ENCODE data around the gene VANGL1. TPM values are rescaled to one million over a fixed set of nuclear protein-coding genes. Genes with fewer than 3 reads are reported as not detected.

VANGL1 gene
- total RNA-seq, 1 experiment from 2014 or later, result 10.5 TPM

GRCh38 chr1:115652236-115652788 is 10.5 kb downstream of the VANGL1 start:
- DNase-seq (ENCODE audit: unreplicated experiment), result no peak
- BruUV-seq (replicated peaks), result no TSS peak
- intact Hi-C loops (cut with micrococcal nuclease), result no loop called here
- Mint-ChIP-seq H3K4me1 (ENCODE audit: insufficient read depth, unreplicated experiment) (peaks cover 6% of the 10 kb centered on the region), H3K9me3 (ENCODE audit: unreplicated experiment) (no peaks in the 10 kb centered on the region), H3K27me3 (ENCODE audit: insufficient read depth, unreplicated experiment) (no peaks in the 10 kb centered on the region), H3K36me3 (ENCODE audit: insufficient read depth, unreplicated experiment) (peaks cover 27% of the 10 kb centered on the region), H3K27ac (ENCODE audit: low read depth, unreplicated experiment) (no peak overlapping the region), H3K4me3 (ENCODE audit: unreplicated experiment) (no peak overlapping the region)
- CTCF ChIA-PET, result interaction anchor here (0.6 to 1.2 kb wide), 2 partner anchors 16 to 44 kb away, joined by 3 read pairs; no protein-coding TSS in a partner anchor
- POLR2A ChIA-PET, result interaction anchor here (0.8 kb wide), 1 partner anchor 11 kb away, joined by 3 read pairs; the partner anchor contains the start of gene VANGL1
- TF ChIP-seq CTCF (IDR thresholded peaks at IDR 0.05; ENCODE audit: unreplicated experiment), result no peak

- POLR2A ChIA-PET, result interaction anchor here (0.6 kb wide), 1 partner anchor 78 kb away, joined by 3 read pairs; no protein-coding TSS in a partner anchor
- no peak overlapping the region for H3K4me3 Mint-ChIP-seq (ENCODE audit: unreplicated experiment)
- TF ChIP-seq CTCF (IDR thresholded peaks at IDR 0.05; ENCODE audit: unreplicated experiment), result no peak
- CTCF ChIA-PET, result interaction anchor here (0.5 to 0.6 kb wide), 3 partner anchors 59 to 1171 kb away, joined by 3 to 6 read pairs (median 4); no protein-coding TSS in a partner anchor
- intact Hi-C loops (cut with micrococcal nuclease), result no loop called here
- peaks cover 6% of the 10 kb centered on the region for H3K4me1 Mint-ChIP-seq (ENCODE audit: insufficient read depth, unreplicated experiment)
- no peaks in the 10 kb centered on the region for H3K27me3 Mint-ChIP-seq (ENCODE audit: insufficient read depth, unreplicated experiment)
- no peak for DNase-seq (ENCODE audit: unreplicated experiment)
- no peaks in the 10 kb centered on the region for H3K9me3 Mint-ChIP-seq (ENCODE audit: unreplicated experiment)
- peaks cover 27% of the 10 kb centered on the region for H3K36me3 Mint-ChIP-seq (ENCODE audit: insufficient read depth, unreplicated experiment)
- H3K27ac Mint-ChIP-seq (ENCODE audit: low read depth, unreplicated experiment), result no peak overlapping the region
- no TSS peak for BruUV-seq (replicated peaks)
These were observed 12.4 kb downstream of the VANGL1 start for GRCh38 chr1:115654125-115654524.

GRCh38 chr1:115654663-115655305 is 13.0 kb downstream of the VANGL1 start:
- BruUV-seq (replicated peaks), result no TSS peak
- Mint-ChIP-seq H3K4me3 (ENCODE audit: unreplicated experiment) (no peak overlapping the region), H3K4me1 (ENCODE audit: insufficient read depth, unreplicated experiment) (peaks cover 3% of the 10 kb centered on the region), H3K27me3 (ENCODE audit: insufficient read depth, unreplicated experiment) (no peaks in the 10 kb centered on the region), H3K9me3 (ENCODE audit: unreplicated experiment) (no peaks in the 10 kb centered on the region), H3K36me3 (ENCODE audit: insufficient read depth, unreplicated experiment) (peaks cover 29% of the 10 kb centered on the region), H3K27ac (ENCODE audit: low read depth, unreplicated experiment) (no peak overlapping the region)
- DNase-seq (ENCODE audit: unreplicated experiment), result no peak
- intact Hi-C loops (cut with micrococcal nuclease), result no loop called here
- TF ChIP-seq CTCF (IDR thresholded peaks at IDR 0.05; ENCODE audit: unreplicated experiment), result no peak
- POLR2A ChIA-PET, result interaction anchor here (0.6 kb wide), 1 partner anchor 79 kb away, joined by 3 read pairs; no protein-coding TSS in a partner anchor
- CTCF ChIA-PET, result interaction anchor here (0.6 kb wide), 1 partner anchor 516 kb away, joined by 3 read pairs; no protein-coding TSS in a partner anchor

- CTCF ChIA-PET, result no interaction called here
- TF ChIP-seq CTCF (IDR thresholded peaks at IDR 0.05; ENCODE audit: unreplicated experiment), result no peak
- no peak for DNase-seq (ENCODE audit: unreplicated experiment)
These were observed 13.5 kb downstream of the VANGL1 start for GRCh38 chr1:115655306-115655663.

More at GRCh38 chr1:115655306-115655663, 13.5 kb downstream of the VANGL1 start:
- Mint-ChIP-seq H3K4me3 (ENCODE audit: unreplicated experiment) (no peak overlapping the region), H3K4me1 (ENCODE audit: insufficient read depth, unreplicated experiment) (no peaks in the 10 kb centered on the region), H3K9me3 (ENCODE audit: unreplicated experiment) (no peaks in the 10 kb centered on the region), H3K27me3 (ENCODE audit: insufficient read depth, unreplicated experiment) (no peaks in the 10 kb centered on the region), H3K27ac (ENCODE audit: low read depth, unreplicated experiment) (no peak overlapping the region), H3K36me3 (ENCODE audit: insufficient read depth, unreplicated experiment) (peaks cover 32% of the 10 kb centered on the region)
- no TSS peak for BruUV-seq (replicated peaks)
- POLR2A ChIA-PET, result no interaction called here
- intact Hi-C loops (cut with micrococcal nuclease), result no loop called here

Data from MCF 10A (cell line).